Upper lobe of left lung (tissue), 4 donors: ENCODE data around the gene KERA.

ENCODE experiments used
- CTCF ChIP-seq, 6 experiments: fragments of 450-650 bp in 4 of 6; fragments of 200-600 bp in 2 of 6; sonication (generic) in 2 of 6; IDR thresholded peaks; one replicate each; pipeline ENCODE4 v1.5.1; 2016 to 2019; ENCODE audit warnings: antibody characterized with exemption in 6 of 6
- EP300 ChIP-seq, 4 donors: sonication (generic); formaldehyde crosslinking; IDR thresholded peaks; one replicate each; pipeline ENCODE4 v1.5.1; 2017; ENCODE audit warnings: antibody characterized with exemption in 4 of 4, control low read depth in 2 of 4
- POLR2A ChIP-seq, 4 donors: fragments of 450-650 bp; IDR thresholded peaks; one replicate each; pipeline ENCODE4 v1.5.1; 2016 to 2017; ENCODE audit warnings: antibody characterized with exemption in 4 of 4, mild to moderate bottlenecking in 2 of 4
- POLR2AphosphoS5 ChIP-seq, 2 donors: sonication (generic); formaldehyde crosslinking; IDR thresholded peaks; one replicate each; pipeline ENCODE4 v1.5.1; 2017; ENCODE audit warnings: antibody characterized with exemption in 2 of 2

GRCh38 chr12:91077228-91077954 lies 19.6 kb upstream of the KERA start:
- no peak for TF ChIP-seq CTCF (IDR thresholded peaks at IDR 0.05)
- no peak for TF ChIP-seq EP300 (IDR thresholded peaks at IDR 0.05)
- TF ChIP-seq POLR2AphosphoS5 (IDR thresholded peaks at IDR 0.05) = no peak
- no peak for TF ChIP-seq POLR2A (IDR thresholded peaks at IDR 0.05)
